Stimulated activated CD4-positive, alpha-beta T cell treated with anti-CD3 and anti-CD28 coated beads, Interleukin-1b, Interleukin-23, amount 100 ng/mL, for 4 hours (primary cell): ENCODE measurements around the gene ZFR.

ENCODE experiments used
- DNase-seq, 2 donors: peaks; one replicate each; pipeline ENCODE4 v3.0.0-alpha.2; 2020; ENCODE audit warnings: low read depth in 2 of 2

Gene ZFR

GRCh38 chr5:32363030-32363429, 81.5 kb downstream of the ZFR start:
- DNase-seq = no peak

- DNase-seq = no peak
Observed at GRCh38 chr5:32362527-32362926, 82.0 kb downstream of the ZFR start.

GRCh38 chr5:32360906-32361305, 83.6 kb downstream of the ZFR start:
- no peak for DNase-seq

- no peak for DNase-seq
Observed at GRCh38 chr5:32358611-32359010, 85.9 kb downstream of the ZFR start.

- no peak for DNase-seq
Observed at GRCh38 chr5:32357658-32358057, 86.9 kb downstream of the ZFR start.

- no peak for DNase-seq
Observed at GRCh38 chr5:32355686-32356085, 88.9 kb downstream of the ZFR start.

- DNase-seq = no peak
Observed at GRCh38 chr5:32353420-32353819, 91.1 kb downstream of the ZFR start.

- no peak for DNase-seq
Observed at GRCh38 chr5:32352685-32353084, 91.9 kb downstream of the ZFR start.

- DNase-seq = no peak
Observed at GRCh38 chr5:32346869-32347268, 97.7 kb downstream of the ZFR start.

- no peak for DNase-seq
Observed at GRCh38 chr5:32343058-32343672, 101.4 kb downstream of the ZFR start.

GRCh38 chr5:32342656-32343055, 101.9 kb downstream of the ZFR start:
- no peak for DNase-seq

- DNase-seq = no peak
Observed at GRCh38 chr5:32339878-32340277, 104.7 kb downstream of the ZFR start.

GRCh38 chr5:32339198-32339597, 105.3 kb downstream of the ZFR start:
- DNase-seq = no peak

- DNase-seq = no peak
Observed at GRCh38 chr5:32332966-32333365, 111.6 kb downstream of the ZFR start.

- no peak for DNase-seq
Observed at GRCh38 chr5:32332361-32332760, 112.2 kb downstream of the ZFR start.

- DNase-seq = no peak
Observed at GRCh38 chr5:32331935-32332274, 112.6 kb downstream of the ZFR start.

- DNase-seq = no peak
Observed at GRCh38 chr5:32331217-32331934, 113.2 kb downstream of the ZFR start.

- no peak for DNase-seq
Observed at GRCh38 chr5:32330126-32330971, 114.2 kb downstream of the ZFR start.

- DNase-seq = peak; percentile 27 to 33
Observed at GRCh38 chr5:32329395-32329834, 115.1 kb downstream of the ZFR start.

- no peak for DNase-seq
Observed at GRCh38 chr5:32326216-32326772, 118.2 kb downstream of the ZFR start.

GRCh38 chr5:32325616-32326015, 118.9 kb downstream of the ZFR start:
- no peak for DNase-seq

GRCh38 chr5:32325062-32325461, 119.5 kb downstream of the ZFR start:
- no peak for DNase-seq
